Measurements from ENCODE around the gene DUSP5. TPM values are rescaled to one million over a fixed set of nuclear protein-coding genes. Genes with fewer than 3 reads are reported as not detected.

Gene DUSP5
- total RNA-seq, 1 donor from 2014 or later = 2.4 TPM

DNA sequence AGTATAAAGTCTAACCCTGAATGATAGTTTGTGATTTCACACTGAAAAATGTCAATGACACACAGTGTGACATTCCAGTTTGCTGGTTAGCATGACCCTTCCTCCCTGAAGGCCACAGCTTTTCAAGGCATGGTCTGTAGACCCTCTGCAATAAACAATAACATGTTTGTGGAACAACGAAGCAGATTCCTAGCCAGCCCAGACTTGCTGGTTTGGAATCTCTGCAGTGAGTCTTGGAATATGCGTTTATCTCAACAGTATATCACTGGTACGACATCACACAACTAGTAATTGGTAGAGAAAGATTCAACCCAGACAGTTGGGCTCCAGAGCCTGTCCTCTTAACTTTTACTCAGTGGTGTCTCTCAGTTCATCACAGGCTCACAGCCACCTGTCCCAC, 23.7 kb upstream of the DUSP5 start:
- TF ChIP-seq, protein P1, sequence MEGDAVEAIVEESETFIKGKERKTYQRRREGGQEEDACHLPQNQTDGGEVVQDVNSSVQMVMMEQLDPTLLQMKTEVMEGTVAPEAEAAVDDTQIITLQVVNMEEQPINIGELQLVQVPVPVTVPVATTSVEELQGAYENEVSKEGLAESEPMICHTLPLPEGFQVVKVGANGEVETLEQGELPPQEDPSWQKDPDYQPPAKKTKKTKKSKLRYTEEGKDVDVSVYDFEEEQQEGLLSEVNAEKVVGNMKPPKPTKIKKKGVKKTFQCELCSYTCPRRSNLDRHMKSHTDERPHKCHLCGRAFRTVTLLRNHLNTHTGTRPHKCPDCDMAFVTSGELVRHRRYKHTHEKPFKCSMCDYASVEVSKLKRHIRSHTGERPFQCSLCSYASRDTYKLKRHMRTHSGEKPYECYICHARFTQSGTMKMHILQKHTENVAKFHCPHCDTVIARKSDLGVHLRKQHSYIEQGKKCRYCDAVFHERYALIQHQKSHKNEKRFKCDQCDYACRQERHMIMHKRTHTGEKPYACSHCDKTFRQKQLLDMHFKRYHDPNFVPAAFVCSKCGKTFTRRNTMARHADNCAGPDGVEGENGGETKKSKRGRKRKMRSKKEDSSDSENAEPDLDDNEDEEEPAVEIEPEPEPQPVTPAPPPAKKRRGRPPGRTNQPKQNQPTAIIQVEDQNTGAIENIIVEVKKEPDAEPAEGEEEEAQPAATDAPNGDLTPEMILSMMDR (IDR thresholded peaks at IDR 0.05; ENCODE audit: partially characterized antibody, unreplicated experiment) = no peak
- H3K4me3 Mint-ChIP-seq (ENCODE audit: unreplicated experiment) = no peak overlapping the region
- H3K4me1 Mint-ChIP-seq (ENCODE audit: low read depth, unreplicated experiment) = no peaks in the 10 kb centered on the region
- no peak overlapping the region for H3K27ac Mint-ChIP-seq (ENCODE audit: unreplicated experiment)
- no peak for DNase-seq
- peaks cover 2% of the 10 kb centered on the region for H3K9me3 Mint-ChIP-seq (ENCODE audit: unreplicated experiment)
- H3K27me3 Mint-ChIP-seq (ENCODE audit: unreplicated experiment) = peaks cover 4% of the 10 kb centered on the region
- H3K36me3 Mint-ChIP-seq (ENCODE audit: unreplicated experiment) = no peaks in the 10 kb centered on the region

DNA sequence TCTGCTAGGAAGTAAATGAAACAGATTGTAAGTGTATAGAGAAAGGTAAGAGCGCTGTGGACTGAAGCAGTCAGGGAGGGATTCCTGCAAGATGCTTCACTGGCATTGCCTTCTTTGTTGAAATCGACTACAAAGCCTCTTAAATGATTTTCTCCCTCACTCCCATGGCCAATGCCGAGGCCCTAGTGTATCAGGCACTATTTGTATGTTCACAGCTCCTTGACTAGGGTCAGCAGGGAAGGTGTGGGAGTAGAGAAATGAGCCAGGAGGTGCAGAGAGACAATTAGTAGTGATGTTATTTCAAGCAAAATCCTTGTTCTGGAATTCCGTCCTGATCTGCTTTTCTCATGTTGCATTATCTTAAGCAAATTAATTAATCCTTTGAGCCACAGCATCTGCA, 22.9 kb upstream of the DUSP5 start:
- H3K27ac Mint-ChIP-seq (ENCODE audit: unreplicated experiment) = no peak overlapping the region
- no peaks in the 10 kb centered on the region for H3K4me1 Mint-ChIP-seq (ENCODE audit: low read depth, unreplicated experiment)
- no peak overlapping the region for H3K4me3 Mint-ChIP-seq (ENCODE audit: unreplicated experiment)
- no peak for DNase-seq
- peaks cover 4% of the 10 kb centered on the region for H3K27me3 Mint-ChIP-seq (ENCODE audit: unreplicated experiment)
- peaks cover 2% of the 10 kb centered on the region for H3K9me3 Mint-ChIP-seq (ENCODE audit: unreplicated experiment)
- TF ChIP-seq, protein P1 (IDR thresholded peaks at IDR 0.05; ENCODE audit: partially characterized antibody, unreplicated experiment) = no peak
- H3K36me3 Mint-ChIP-seq (ENCODE audit: unreplicated experiment) = no peaks in the 10 kb centered on the region

DNA sequence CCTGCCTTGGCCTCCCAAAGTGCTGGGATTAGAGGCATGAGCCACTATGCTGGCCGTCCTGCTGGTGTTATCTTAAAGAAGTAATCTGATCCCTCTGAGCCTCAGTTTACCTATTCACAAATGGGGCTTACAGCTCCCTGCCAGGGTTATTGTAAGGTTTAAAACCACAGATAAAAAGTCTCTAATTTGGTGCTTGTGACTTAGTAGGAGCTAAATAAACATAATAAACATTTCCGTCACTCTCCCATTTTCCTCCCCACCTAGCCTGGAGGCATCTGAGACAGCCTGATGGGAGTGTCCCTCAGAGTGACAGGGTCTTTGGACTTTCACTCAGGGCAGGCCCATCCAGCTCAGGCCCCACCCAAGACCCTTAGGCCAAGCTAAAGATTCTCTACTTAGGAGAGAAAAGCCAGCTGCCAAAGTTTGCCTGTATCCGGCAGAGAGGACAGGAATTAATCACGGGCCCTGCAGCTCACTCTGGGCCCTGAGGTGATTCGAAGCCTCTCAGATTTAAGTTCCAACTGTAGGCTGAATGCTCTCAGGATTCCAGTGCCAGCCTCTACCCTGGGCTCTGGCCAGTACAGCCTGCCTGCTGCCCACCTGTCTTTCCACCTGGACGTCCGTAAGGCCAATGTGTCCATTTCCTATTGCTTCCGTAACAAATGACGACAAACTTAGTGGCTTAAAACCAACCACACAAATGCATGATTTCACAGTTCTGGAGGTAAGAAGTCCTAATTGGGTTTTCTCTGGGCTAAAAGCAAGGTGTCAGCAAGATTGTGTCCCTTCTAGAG, 21.8 kb upstream of the DUSP5 start:
- DNase-seq = no peak
- TF ChIP-seq, protein P1 (IDR thresholded peaks at IDR 0.05; ENCODE audit: partially characterized antibody, unreplicated experiment) = no peak
- H3K27ac Mint-ChIP-seq (ENCODE audit: unreplicated experiment) = no peak overlapping the region
- peaks cover 4% of the 10 kb centered on the region for H3K27me3 Mint-ChIP-seq (ENCODE audit: unreplicated experiment)
- no peaks in the 10 kb centered on the region for H3K4me1 Mint-ChIP-seq (ENCODE audit: low read depth, unreplicated experiment)
- no peak overlapping the region for H3K4me3 Mint-ChIP-seq (ENCODE audit: unreplicated experiment)
- H3K36me3 Mint-ChIP-seq (ENCODE audit: unreplicated experiment) = no peaks in the 10 kb centered on the region
- H3K9me3 Mint-ChIP-seq (ENCODE audit: unreplicated experiment) = no peaks in the 10 kb centered on the region

DNA sequence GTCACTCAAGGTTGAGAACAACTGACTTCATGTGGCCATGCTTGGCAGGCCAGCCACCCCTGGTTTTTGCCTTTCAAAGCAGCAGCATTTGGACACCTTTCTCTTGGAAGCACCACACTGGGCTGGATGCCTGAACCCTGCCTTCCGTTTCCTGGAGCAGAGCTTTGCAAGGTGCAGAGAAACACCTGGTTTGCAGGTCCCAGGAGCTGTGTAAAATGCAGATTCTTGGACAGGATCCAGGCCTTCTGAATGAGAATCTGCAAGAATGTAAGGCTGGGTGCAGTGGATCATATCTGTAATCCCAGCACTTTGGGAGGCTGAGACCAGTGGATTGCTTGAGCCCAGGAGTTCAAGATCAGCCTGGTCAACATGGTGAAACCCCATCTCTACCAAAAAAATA, 18.0 kb upstream of the DUSP5 start:
- peaks cover 2% of the 10 kb centered on the region for H3K9me3 Mint-ChIP-seq (ENCODE audit: unreplicated experiment)
- H3K27ac Mint-ChIP-seq (ENCODE audit: unreplicated experiment) = no peak overlapping the region
- no peak for DNase-seq
- no peaks in the 10 kb centered on the region for H3K36me3 Mint-ChIP-seq (ENCODE audit: unreplicated experiment)
- no peaks in the 10 kb centered on the region for H3K4me1 Mint-ChIP-seq (ENCODE audit: low read depth, unreplicated experiment)
- H3K4me3 Mint-ChIP-seq (ENCODE audit: unreplicated experiment) = no peak overlapping the region
- peaks cover 6% of the 10 kb centered on the region for H3K27me3 Mint-ChIP-seq (ENCODE audit: unreplicated experiment)
- TF ChIP-seq, protein P1 (IDR thresholded peaks at IDR 0.05; ENCODE audit: partially characterized antibody, unreplicated experiment) = no peak

DNA sequence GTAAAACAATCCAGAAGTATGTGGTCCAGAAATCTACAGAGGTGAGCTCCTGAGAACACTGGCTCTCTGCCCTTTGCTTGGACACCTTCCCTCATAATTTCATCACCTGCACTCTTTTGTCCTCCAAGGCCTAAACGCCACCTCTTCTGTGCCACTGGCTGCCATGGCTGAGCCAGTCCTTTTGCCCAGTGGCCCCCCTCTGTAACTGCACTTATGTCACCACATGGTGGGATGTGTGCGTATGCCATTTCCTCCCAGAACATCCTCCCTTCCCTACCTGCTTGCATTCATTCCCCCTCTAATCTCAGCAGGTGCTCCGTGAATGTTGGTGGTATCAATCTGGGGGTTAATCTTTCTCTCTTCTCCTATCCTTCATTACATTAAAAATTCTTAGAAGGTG, 17.3 kb upstream of the DUSP5 start:
- H3K36me3 Mint-ChIP-seq (ENCODE audit: unreplicated experiment) = no peaks in the 10 kb centered on the region
- peaks cover 6% of the 10 kb centered on the region for H3K27me3 Mint-ChIP-seq (ENCODE audit: unreplicated experiment)
- no peak overlapping the region for H3K4me3 Mint-ChIP-seq (ENCODE audit: unreplicated experiment)
- peaks cover 2% of the 10 kb centered on the region for H3K9me3 Mint-ChIP-seq (ENCODE audit: unreplicated experiment)
- no peaks in the 10 kb centered on the region for H3K4me1 Mint-ChIP-seq (ENCODE audit: low read depth, unreplicated experiment)
- DNase-seq = no peak
- TF ChIP-seq, protein P1 (IDR thresholded peaks at IDR 0.05; ENCODE audit: partially characterized antibody, unreplicated experiment) = no peak
- H3K27ac Mint-ChIP-seq (ENCODE audit: unreplicated experiment) = no peak overlapping the region
